ENCODE data around the gene ALDH1L1. TPM values are rescaled to one million over a fixed set of nuclear protein-coding genes. Genes with fewer than 3 reads are reported as not detected.

Gene ALDH1L1
- total RNA-seq, 8 experiments from 2014 or later = 0.27 to 7.8 (median 0.75) TPM

GRCh38 chr3:126117212-126117611 is 63.2 kb downstream of the ALDH1L1 start:
- no peak overlapping the region for H3K4me3 ChIP-seq
- no peak for ATAC-seq (replicated peaks in 6 of 8)
- H3K27ac ChIP-seq = no peak overlapping the region
- WGBS, 10 experiments = 70 to 93% (median 88%) methylated on average over 1 to 3 of the region's 3 CpGs; no CpG with 5 or more reads in 4 of the 10 experiments
- in situ Hi-C loops (cut with MboI; ENCODE audit: low pct_unique_long_range_greater_than_20kb in 2 of 9, low sequenced_read_pairs in 9 of 9, unreplicated experiment in 9 of 9) = no loop called here
- H3K4me1 ChIP-seq (replicated peaks in 1 of 2) = peaks cover 0 to 2% of the 10 kb centered on the region in 2 donors

DNA sequence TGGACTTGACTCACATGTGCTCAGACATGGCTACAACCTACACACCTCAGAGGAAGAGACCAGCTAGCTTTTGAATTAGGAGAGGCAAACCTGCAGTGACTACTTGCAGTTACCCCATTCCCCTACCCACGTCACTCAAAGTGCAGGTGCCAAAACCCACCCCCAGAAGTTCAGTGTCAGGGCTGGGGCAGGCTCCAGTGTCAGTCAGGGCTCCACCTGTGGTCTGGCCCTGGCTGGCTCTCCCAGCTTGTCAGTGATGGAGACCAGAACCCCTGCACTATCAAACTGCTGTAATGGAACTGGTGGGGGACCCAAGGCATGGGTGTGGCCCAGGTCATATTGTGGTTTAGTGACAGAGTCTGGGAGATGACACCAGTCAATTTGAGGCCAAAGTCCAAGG is 63.9 kb downstream of the ALDH1L1 start:
- Histone ChIP-seq H3K4me1 (replicated peaks in 1 of 2) (peaks cover 0 to 2% of the 10 kb centered on the region in 2 donors), H3K4me3 (no peak overlapping the region), H3K27ac (no peak overlapping the region)
- ATAC-seq (replicated peaks in 6 of 8) = no peak
- 60 to 86% (median 71%) methylated on average over 1 of the region's 1 CpG; no CpG with 5 or more reads in 7 of the 10 experiments for WGBS, 10 experiments
- in situ Hi-C loops (cut with MboI; ENCODE audit: low pct_unique_long_range_greater_than_20kb in 2 of 9, low sequenced_read_pairs in 9 of 9, unreplicated experiment in 9 of 9) = no loop called here

- H3K4me3 ChIP-seq = no peak overlapping the region
- WGBS, 10 experiments = 20 to 100% (median 100%) methylated on average over 1 to 6 of the region's 16 CpGs; no CpG with 5 or more reads in 4 of the 10 experiments
- no peak overlapping the region for H3K27ac ChIP-seq
- peaks cover 0 to 2% of the 10 kb centered on the region in 2 donors for H3K4me1 ChIP-seq (replicated peaks in 1 of 2)
- no peak for ATAC-seq (replicated peaks in 6 of 8)
- in situ Hi-C loops (cut with MboI; ENCODE audit: low pct_unique_long_range_greater_than_20kb in 2 of 9, low sequenced_read_pairs in 9 of 9, unreplicated experiment in 9 of 9) = no loop called here
Observed at GRCh38 chr3:126114443-126115386, 65.7 kb downstream of the ALDH1L1 start.

DNA sequence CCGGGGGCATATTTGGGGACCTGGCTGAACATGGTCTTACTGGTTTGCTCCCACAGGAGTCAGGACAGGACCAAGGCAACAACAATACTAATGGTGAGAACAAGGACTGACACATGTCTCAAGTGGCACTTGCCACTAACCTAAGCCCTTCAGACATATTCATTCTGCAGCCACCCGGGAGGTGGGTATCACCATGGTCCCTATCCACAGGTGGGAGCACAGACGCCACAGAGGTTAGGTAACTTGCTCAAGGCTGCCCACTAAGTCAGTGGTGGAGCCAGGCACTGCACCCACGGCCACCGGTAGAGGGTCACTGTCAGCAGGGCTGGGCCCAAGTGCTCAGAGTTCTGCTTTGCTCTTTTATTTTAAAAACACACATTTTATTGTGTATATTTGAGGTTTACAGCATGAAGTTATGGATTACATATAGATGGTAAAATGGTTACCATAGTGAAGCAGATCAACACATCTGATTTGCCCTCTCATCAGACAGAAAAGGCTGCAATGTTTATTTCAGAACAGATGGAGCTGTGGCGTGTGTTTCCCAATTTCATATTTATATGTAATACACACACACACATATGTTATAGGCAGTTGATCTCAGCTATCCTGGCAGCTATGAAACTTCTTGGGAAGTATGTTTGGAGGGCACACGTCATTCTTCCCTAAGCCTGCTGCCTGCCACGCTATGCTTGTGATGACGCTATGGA is 66.5 kb downstream of the ALDH1L1 start:
- 50 to 86% (median 79%) methylated on average over 2 to 6 of the region's 9 CpGs; no CpG with 5 or more reads in 3 of the 10 experiments for WGBS, 10 experiments
- ATAC-seq (replicated peaks in 6 of 8) = peak in 5 of 8 experiments; percentile 36 to 80 (median 56)
- Histone ChIP-seq H3K4me1 (replicated peaks in 1 of 2) (peaks cover 0 to 2% of the 10 kb centered on the region in 2 donors), H3K27ac (no peak overlapping the region), H3K4me3 (no peak overlapping the region)
- in situ Hi-C loops (cut with MboI; ENCODE audit: low pct_unique_long_range_greater_than_20kb in 2 of 9, low sequenced_read_pairs in 9 of 9, unreplicated experiment in 9 of 9) = no loop called here

DNA sequence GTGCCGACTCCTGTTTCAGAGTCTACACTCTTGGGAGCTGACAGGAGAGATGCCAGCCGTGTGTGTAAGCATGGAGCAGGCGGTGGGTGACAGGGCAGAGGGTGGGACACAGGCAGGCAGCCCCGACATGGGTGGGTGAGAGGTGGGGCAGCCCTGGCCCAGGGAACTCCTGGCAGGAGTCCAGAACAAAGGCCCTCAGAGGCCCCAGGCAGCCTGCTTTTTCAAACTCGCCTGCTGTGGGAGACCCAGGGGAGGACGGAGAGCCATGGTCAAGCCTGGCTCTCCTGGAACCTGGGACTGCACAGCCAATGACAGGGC is 67.2 kb downstream of the ALDH1L1 start:
- H3K4me1 ChIP-seq (replicated peaks in 1 of 2) = peaks cover 0 to 2% of the 10 kb centered on the region in 2 donors
- 100% methylated on average over 1 of the region's 6 CpGs; no CpG with 5 or more reads in 9 of the 10 experiments for WGBS, 10 experiments
- H3K4me3 ChIP-seq = no peak overlapping the region
- no peak overlapping the region for H3K27ac ChIP-seq
- in situ Hi-C loops (cut with MboI; ENCODE audit: low pct_unique_long_range_greater_than_20kb in 2 of 9, low sequenced_read_pairs in 9 of 9, unreplicated experiment in 9 of 9) = no loop called here
- ATAC-seq (replicated peaks in 6 of 8) = no peak

DNA sequence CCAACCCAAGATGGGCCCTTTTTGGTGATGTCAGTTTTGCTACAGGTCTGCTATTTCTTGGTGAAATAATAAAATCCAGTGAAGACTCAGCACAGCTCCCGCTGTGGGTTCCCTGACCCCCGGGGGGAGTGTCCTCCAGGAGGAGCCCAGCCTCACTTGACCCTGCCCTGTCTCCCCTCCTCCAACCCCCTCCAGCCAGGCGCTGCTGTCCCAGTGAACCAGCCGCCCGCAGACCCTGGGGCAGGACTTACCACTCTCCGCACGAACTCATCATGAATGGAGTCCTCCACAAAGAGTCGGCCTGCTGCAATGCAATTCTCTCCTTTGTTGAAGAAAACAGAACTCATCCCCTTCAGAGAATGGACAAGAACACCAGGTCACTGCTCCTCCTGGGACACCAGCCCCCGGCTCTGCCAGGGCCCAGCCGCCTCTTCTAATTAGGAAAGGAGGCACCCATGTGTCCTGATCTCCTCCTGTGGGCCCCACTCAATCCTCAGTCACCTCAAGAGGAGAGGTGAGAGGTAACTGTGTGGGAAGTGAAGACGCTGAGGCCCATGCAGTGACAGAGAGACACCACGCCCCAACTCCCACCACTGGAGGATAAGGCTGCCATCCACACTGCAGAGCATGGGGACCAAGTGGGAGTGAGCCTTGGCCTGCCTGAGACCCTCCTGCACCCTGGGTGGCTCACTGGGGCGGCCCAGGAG is 67.7 kb downstream of the ALDH1L1 start:
- Histone ChIP-seq H3K4me3 (no peak overlapping the region), H3K4me1 (replicated peaks in 1 of 2) (peaks cover 0 to 2% of the 10 kb centered on the region in 2 donors), H3K27ac (no peak overlapping the region)
- WGBS, 10 experiments = 69 to 80% (median 75%) methylated on average over 2 to 5 of the region's 13 CpGs; no CpG with 5 or more reads in 7 of the 10 experiments
- ATAC-seq (replicated peaks in 6 of 8) = peak in 1 of 8 experiments; percentile 13
- in situ Hi-C loops (cut with MboI; ENCODE audit: low pct_unique_long_range_greater_than_20kb in 2 of 9, low sequenced_read_pairs in 9 of 9, unreplicated experiment in 9 of 9) = no loop called here

DNA sequence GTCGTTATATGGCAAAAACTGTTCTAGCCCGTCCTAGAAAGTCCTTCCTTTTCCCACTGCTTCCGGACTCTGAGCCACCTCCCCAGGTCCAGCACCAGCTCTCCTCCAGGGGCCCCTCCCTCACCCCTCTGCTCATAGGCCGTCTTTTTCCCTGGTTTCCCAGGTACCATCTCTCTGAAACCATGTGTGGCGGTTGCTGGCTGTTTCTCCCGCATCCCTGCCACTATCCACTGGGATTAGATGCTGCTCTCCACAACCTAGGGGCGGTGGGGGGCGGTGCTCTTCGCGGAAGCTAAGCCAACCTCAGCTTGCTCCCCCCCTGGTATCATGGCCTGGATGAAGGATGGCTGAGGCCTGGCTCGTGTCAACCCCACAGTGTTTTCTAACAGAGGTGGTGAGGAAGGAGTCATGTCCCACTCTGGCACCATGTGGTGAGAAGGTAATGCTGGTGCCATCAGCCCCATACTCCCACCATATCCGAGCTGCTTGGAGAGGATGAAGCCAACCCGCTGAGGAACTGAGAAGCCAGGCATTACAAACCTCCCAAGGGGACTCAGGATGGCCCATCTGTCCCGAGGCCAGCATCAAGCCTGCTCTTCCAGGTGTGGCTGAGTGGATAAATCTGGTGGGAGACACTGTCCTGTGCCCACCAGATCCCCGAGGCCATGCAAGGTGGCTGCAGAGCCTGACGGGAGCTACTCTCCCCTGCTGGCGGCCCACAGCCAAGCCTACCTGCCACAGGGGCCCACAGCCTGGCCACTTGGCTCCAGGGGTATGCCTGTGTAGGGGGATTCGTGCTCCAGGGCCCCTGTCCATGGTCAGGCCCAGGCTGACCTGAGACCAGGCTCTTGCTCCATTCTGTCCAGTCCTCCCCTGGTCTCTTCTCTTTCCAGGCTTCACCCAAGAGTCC is 68.6 kb downstream of the ALDH1L1 start:
- ATAC-seq (replicated peaks in 6 of 8) = no peak
- in situ Hi-C loops (cut with MboI; ENCODE audit: low pct_unique_long_range_greater_than_20kb in 2 of 9, low sequenced_read_pairs in 9 of 9, unreplicated experiment in 9 of 9) = no loop called here
- Histone ChIP-seq H3K4me3 (no peak overlapping the region), H3K27ac (no peak overlapping the region), H3K4me1 (replicated peaks in 1 of 2) (peaks cover 0 to 2% of the 10 kb centered on the region in 2 donors)
- 40 to 100% (median 82%) methylated on average over 1 to 9 of the region's 18 CpGs; no CpG with 5 or more reads in 4 of the 10 experiments for WGBS, 10 experiments

- WGBS, 10 experiments = 0 to 100% (median 88%) methylated on average over 1 to 4 of the region's 10 CpGs; no CpG with 5 or more reads in 2 of the 10 experiments
- in situ Hi-C loops (cut with MboI; ENCODE audit: low pct_unique_long_range_greater_than_20kb in 2 of 9, low sequenced_read_pairs in 9 of 9, unreplicated experiment in 9 of 9) = no loop called here
- H3K4me3 ChIP-seq = no peak overlapping the region
- peaks cover 0 to 2% of the 10 kb centered on the region in 2 donors for H3K4me1 ChIP-seq (replicated peaks in 1 of 2)
- no peak overlapping the region for H3K27ac ChIP-seq
- no peak for ATAC-seq (replicated peaks in 6 of 8)
Observed at GRCh38 chr3:126111126-126111551, 69.2 kb downstream of the ALDH1L1 start.

DNA sequence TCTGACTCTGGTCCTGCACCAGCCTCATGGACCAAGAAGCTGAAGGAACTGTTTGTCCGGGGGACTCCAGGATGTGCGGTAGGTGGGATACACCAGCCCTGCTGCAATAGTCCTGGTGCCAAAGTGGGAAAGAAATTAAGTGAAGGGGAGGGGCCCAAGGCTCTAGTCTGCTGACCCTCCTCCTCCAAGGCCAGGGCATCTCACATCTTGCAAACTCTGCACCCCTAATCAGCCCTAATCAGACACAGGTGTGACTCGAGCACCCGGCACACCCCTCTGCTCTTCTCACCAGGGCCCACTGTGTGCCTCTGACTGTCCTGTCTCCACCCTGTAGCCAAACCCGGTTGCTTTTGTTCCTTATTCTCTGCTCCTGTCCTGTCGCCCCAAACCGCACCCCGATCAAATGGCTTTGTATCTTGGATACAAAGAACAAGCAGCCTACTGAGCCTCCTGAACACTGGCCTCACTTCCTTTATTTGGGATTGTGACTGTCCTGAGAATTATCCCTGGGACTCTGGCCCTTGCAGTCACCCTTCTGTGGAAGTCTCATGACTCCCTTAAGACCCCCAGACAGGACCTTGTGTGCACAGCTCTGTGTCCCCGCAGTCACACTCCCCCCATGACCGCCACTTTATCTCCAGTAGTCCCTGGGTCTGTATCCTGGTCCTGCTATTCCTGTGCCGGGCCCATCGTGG is 69.8 kb downstream of the ALDH1L1 start:
- no peak for ATAC-seq (replicated peaks in 6 of 8)
- H3K4me3 ChIP-seq = no peak overlapping the region
- 60 to 100% (median 96%) methylated on average over 1 to 10 of the region's 12 CpGs; no CpG with 5 or more reads in 2 of the 10 experiments for WGBS, 10 experiments
- no peak overlapping the region for H3K27ac ChIP-seq
- in situ Hi-C loops (cut with MboI; ENCODE audit: low pct_unique_long_range_greater_than_20kb in 2 of 9, low sequenced_read_pairs in 9 of 9, unreplicated experiment in 9 of 9) = no loop called here
- H3K4me1 ChIP-seq (replicated peaks in 1 of 2) = peaks cover 0 to 2% of the 10 kb centered on the region in 2 donors

GRCh38 chr3:126109880-126110235 is 70.5 kb downstream of the ALDH1L1 start:
- no peak overlapping the region for H3K27ac ChIP-seq
- ATAC-seq (replicated peaks in 6 of 8) = no peak
- H3K4me3 ChIP-seq = no peak overlapping the region
- 94 to 97% methylated on average over 3 to 6 of the region's 10 CpGs; no CpG with 5 or more reads in 8 of the 10 experiments for WGBS, 10 experiments
- peaks cover 0 to 2% of the 10 kb centered on the region in 2 donors for H3K4me1 ChIP-seq (replicated peaks in 1 of 2)
- in situ Hi-C loops (cut with MboI; ENCODE audit: low pct_unique_long_range_greater_than_20kb in 2 of 9, low sequenced_read_pairs in 9 of 9, unreplicated experiment in 9 of 9) = no loop called here

GRCh38 chr3:126109146-126109879 is 71.1 kb downstream of the ALDH1L1 start:
- H3K4me3 ChIP-seq = no peak overlapping the region
- H3K27ac ChIP-seq = no peak overlapping the region
- in situ Hi-C loops (cut with MboI; ENCODE audit: low pct_unique_long_range_greater_than_20kb in 2 of 9, low sequenced_read_pairs in 9 of 9, unreplicated experiment in 9 of 9) = no loop called here
- peaks cover 0 to 2% of the 10 kb centered on the region in 2 donors for H3K4me1 ChIP-seq (replicated peaks in 1 of 2)
- ATAC-seq (replicated peaks in 6 of 8) = peak in 2 of 8 experiments; percentile 56 to 71
- WGBS, 10 experiments = 0 to 97% (median 80%) methylated on average over 1 to 7 of the region's 13 CpGs; no CpG with 5 or more reads in 3 of the 10 experiments
